ENCODE measurements around the gene STPG3. TPM values are rescaled to one million over a fixed set of nuclear protein-coding genes. Genes with fewer than 3 reads are reported as not detected.

STPG3 gene
- total and polyA plus RNA-seq, 2 of the 8 experiments (the other 6 are each of a cell fraction or from before 2014, with no cell fraction given): not detected

DNA sequence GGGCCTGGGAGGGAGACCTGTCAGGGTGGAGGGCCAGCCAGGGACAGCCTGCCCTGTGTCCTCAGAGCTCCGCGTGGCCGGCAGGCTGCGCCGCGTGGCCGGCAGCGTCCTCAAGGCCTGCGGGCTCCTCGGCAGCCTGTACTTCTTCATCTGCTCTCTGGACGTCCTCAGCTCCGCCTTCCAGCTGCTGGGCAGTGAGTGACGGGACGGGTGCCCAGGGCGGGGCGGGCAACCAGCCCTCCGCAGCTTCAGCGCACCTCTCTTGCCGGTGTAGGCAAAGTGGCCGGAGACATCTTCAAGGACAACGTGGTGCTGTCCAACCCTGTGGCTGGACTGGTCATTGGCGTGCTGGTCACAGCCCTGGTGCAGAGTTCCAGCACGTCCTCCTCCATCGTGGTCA is 18.6 kb upstream of the STPG3 start:
- no peak overlapping the region for H2BK12ac ChIP-seq (ENCODE audit: low read depth, low read length)
- no peaks in the 10 kb centered on the region for H3K79me2 ChIP-seq (ENCODE audit: control insufficient read depth in 1 of 2, insufficient read depth in 2 of 2, low read length in 2 of 2)
- H3K79me1 ChIP-seq (ENCODE audit: low read depth, low read length): no peaks in the 10 kb centered on the region
- peaks cover 0 to 1% of the 10 kb centered on the region in 2 experiments for H4K20me1 ChIP-seq (replicated peaks in 1 of 2; ENCODE audit: control insufficient read depth in 1 of 2, insufficient read depth in 2 of 2, low read length in 2 of 2)
- no peak overlapping the region for H2AK5ac ChIP-seq (ENCODE audit: low read depth, low read length)
- CTCF ChIA-PET (ENCODE audit: partially characterized antibody): interaction anchor here (0.6 to 20.2 kb wide), 2 partner anchors 40 to 114 kb away, joined by 3 to 204 read pairs; partner anchors contain the start of genes ANAPC2 and SSNA1
- 93% methylated on average over 24 of the region's 24 CpGs; no CpG with 5 or more reads in 1 of the 2 experiments for WGBS, 2 experiments (ENCODE audit: extremely low coverage in 1 of 2, insufficient coverage in 1 of 2, insufficient read length in 1 of 2, insufficient replicate concordance in 2 of 2, low coverage in 1 of 2, low lambda C conversion rate in 2 of 2, missing lambda C conversion rate in 1 of 2)
- H3K4me3 ChIP-seq (ENCODE audit: extremely low read depth in 1 of 4, insufficient read depth in 2 of 4, low read depth in 3 of 4, low read length in 4 of 4): no peak overlapping the region
- H4K91ac ChIP-seq (replicated peaks; ENCODE audit: insufficient read length, low read length): no peak overlapping the region
- no peak overlapping the region for H3K4ac ChIP-seq (replicated peaks; ENCODE audit: insufficient read length, low read depth, low read length)
- H2BK15ac ChIP-seq (ENCODE audit: low read length): no peak overlapping the region
- no peak overlapping the region for H4K5ac ChIP-seq (ENCODE audit: insufficient read length, low read depth, low read length)
- no peak overlapping the region for H4K8ac ChIP-seq (ENCODE audit: extremely low read depth, insufficient read depth, low read length)
- no peak overlapping the region for H3K18ac ChIP-seq (ENCODE audit: extremely low read depth, low read length)
- POLR2A ChIA-PET (ENCODE audit: partially characterized antibody): interaction anchor here (0.6 to 69.9 kb wide), 3 partner anchors 10 to 533 kb away, joined by 3 to 1462 read pairs (median 3); partner anchors contain the start of genes NELFB, STPG3, TOR4A and TUBB4B
- no peak overlapping the region for H3K23ac ChIP-seq (ENCODE audit: insufficient read length)
- no peak overlapping the region for H3K4me2 ChIP-seq (ENCODE audit: insufficient read depth in 1 of 2, low read depth in 2 of 2, low read length in 2 of 2)
- H2BK120ac ChIP-seq (replicated peaks; ENCODE audit: low read depth, low read length): no peak overlapping the region
- no peak overlapping the region for H2AFZ ChIP-seq (ENCODE audit: low read length)
- no peak overlapping the region for H3K14ac ChIP-seq (ENCODE audit: insufficient read length)
- H3K27me3 ChIP-seq (replicated peaks in 1 of 4; ENCODE audit: control insufficient read depth in 3 of 4, extremely low read depth in 1 of 4, insufficient read depth in 3 of 4, low read length in 3 of 4): no peaks in the 10 kb centered on the region; a peak in 1 of 7 replicates
- no peak overlapping the region for H2BK5ac ChIP-seq (ENCODE audit: low read depth, low read length)
- no peak overlapping the region for H3K27ac ChIP-seq (ENCODE audit: low read depth, low read length)
- no peak for FAIRE-seq
- H2BK20ac ChIP-seq (ENCODE audit: low read length): no peak overlapping the region
- no peak for DNase-seq (ENCODE audit: low read depth in 1 of 2, low spot score in 2 of 2)
- TF ChIP-seq CBX5 (IDR thresholded peaks at IDR 0.05; ENCODE audit: low read depth, low read length) (no peak), YY1 (IDR thresholded peaks at IDR 0.05; ENCODE audit: low read depth, low read length) (no peak), SIRT6 (IDR thresholded peaks at IDR 0.05; ENCODE audit: low read length) (no peak), SUZ12 (IDR thresholded peaks at IDR 0.05; ENCODE audit: low read length) (no peak), JUND (IDR thresholded peaks at IDR 0.05; ENCODE audit: low read length) (no peak), CREB1 (IDR thresholded peaks at IDR 0.05) (no peak), SRF (IDR thresholded peaks at IDR 0.05; ENCODE audit: low read depth, low read length) (no peak), JUN (IDR thresholded peaks at IDR 0.05; ENCODE audit: low read depth, low read length) (no peak), CBX8 (IDR thresholded peaks at IDR 0.05; ENCODE audit: borderline replicate concordance, low read depth, low read length) (no peak), NANOG (IDR thresholded peaks at IDR 0.05; ENCODE audit: insufficient read depth, low read depth, low read length, poor library complexity, severe bottlenecking) (no peak), NRF1 (IDR thresholded peaks at IDR 0.05; ENCODE audit: low read depth, low read length) (no peak), FOSL1 (IDR thresholded peaks at IDR 0.05; ENCODE audit: insufficient read depth, low read depth, low read length) (no peak), BACH1 (IDR thresholded peaks at IDR 0.05; ENCODE audit: low read length) (no peak)
- TF ChIP-seq, protein P1, sequence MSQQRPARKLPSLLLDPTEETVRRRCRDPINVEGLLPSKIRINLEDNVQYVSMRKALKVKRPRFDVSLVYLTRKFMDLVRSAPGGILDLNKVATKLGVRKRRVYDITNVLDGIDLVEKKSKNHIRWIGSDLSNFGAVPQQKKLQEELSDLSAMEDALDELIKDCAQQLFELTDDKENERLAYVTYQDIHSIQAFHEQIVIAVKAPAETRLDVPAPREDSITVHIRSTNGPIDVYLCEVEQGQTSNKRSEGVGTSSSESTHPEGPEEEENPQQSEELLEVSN (IDR thresholded peaks at IDR 0.05): no peak
- H3K9me3 ChIP-seq (ENCODE audit: insufficient read depth in 2 of 2, low read depth in 1 of 2, low read length in 1 of 2): no peaks in the 10 kb centered on the region
- H3K4me1 ChIP-seq (replicated peaks in 1 of 4; ENCODE audit: control insufficient read depth in 3 of 4, insufficient read depth in 4 of 4, low read length in 3 of 4): peaks cover 0 to 19% (median 10%) of the 10 kb centered on the region in 4 experiments; a peak in 6 of 7 replicates
- H3K23me2 ChIP-seq (ENCODE audit: low read depth, low read length): no peaks in the 10 kb centered on the region
- H3K36me3 ChIP-seq (ENCODE audit: control insufficient read depth in 2 of 4, insufficient read depth in 4 of 4, low read length in 3 of 4): no peaks in the 10 kb centered on the region
- H3K9ac ChIP-seq (replicated peaks in 1 of 4; ENCODE audit: extremely low read depth in 1 of 4, low read depth in 3 of 4, low read length in 3 of 4): no peak overlapping the region
- H3K56ac ChIP-seq (replicated peaks; ENCODE audit: insufficient read length, low read depth, low read length): no peak overlapping the region

Data from H1 (cell line).